ENCODE measurements around the gene HTR3B. TPM values are rescaled to one million over a fixed set of nuclear protein-coding genes. Genes with fewer than 3 reads are reported as not detected.

HTR3B gene
- total RNA-seq, 1 donor from 2014 or later: not detected

- peaks cover 9% of the 10 kb centered on the region for H3K4me1 Mint-ChIP-seq (ENCODE audit: low read depth, unreplicated experiment)
- peaks cover 3% of the 10 kb centered on the region for H3K27me3 Mint-ChIP-seq (ENCODE audit: unreplicated experiment)
- peak; percentile 82 for TF ChIP-seq CTCF (IDR thresholded peaks at IDR 0.05; ENCODE audit: partially characterized antibody, unreplicated experiment)
- peak; percentile 70 for DNase-seq
- no peaks in the 10 kb centered on the region for H3K9me3 Mint-ChIP-seq (ENCODE audit: unreplicated experiment)
- no peak overlapping the region for H3K4me3 Mint-ChIP-seq (ENCODE audit: unreplicated experiment)
- H3K27ac Mint-ChIP-seq (ENCODE audit: unreplicated experiment): no peak overlapping the region
- H3K36me3 Mint-ChIP-seq (ENCODE audit: unreplicated experiment): no peaks in the 10 kb centered on the region
These were observed 89.7 kb downstream of the HTR3B start for GRCh38 chr11:113994077-113994954.

Other genes with a start within 250 kb of the HTR3B start
- gene TMPRSS5, start 198.5 kb upstream of the HTR3B start, total RNA-seq (ENCODE audit: unreplicated experiment): 1.3 TPM
- gene ZW10, start 131.1 kb upstream of the HTR3B start, total RNA-seq (ENCODE audit: unreplicated experiment): 10.5 TPM
- not detected for gene CLDN25, start 125.0 kb upstream of the HTR3B start, total RNA-seq (ENCODE audit: unreplicated experiment)
- gene USP28, start 29.2 kb upstream of the HTR3B start, total RNA-seq (ENCODE audit: unreplicated experiment): 20.0 TPM
- 14.5 TPM for gene HTR3A, start 70.3 kb downstream of the HTR3B start, total RNA-seq (ENCODE audit: unreplicated experiment)
- 9.0 TPM for gene ZBTB16, start 154.9 kb downstream of the HTR3B start, total RNA-seq (ENCODE audit: unreplicated experiment)

Measured in glutamatergic neuron (in vitro differentiated cells).